HEK293T (cell line): Measurements from ENCODE around the gene FMR1.

Experiments
- BHLHE40 ChIP-seq: fragments of 450-650 bp; IDR thresholded peaks from 2 replicates; pipeline ENCODE4 v1.6.1; 2016; ENCODE audit warnings: mild to moderate bottlenecking, moderate library complexity, borderline replicate concordance
- CTBP1 ChIP-seq: fragments of 450-650 bp; IDR thresholded peaks from 2 replicates; pipeline ENCODE4 v1.6.1; 2016; ENCODE audit warnings: borderline replicate concordance
- FOXK2 ChIP-seq: fragments of 450-650 bp; IDR thresholded peaks from 2 replicates; pipeline ENCODE4 v1.6.1; 2016; ENCODE audit warnings: mild to moderate bottlenecking
- FOXM1 ChIP-seq: fragments of 450-650 bp; IDR thresholded peaks from 2 replicates; pipeline ENCODE4 v1.6.1; 2017; ENCODE audit warnings: mild to moderate bottlenecking, borderline replicate concordance
- HDGF ChIP-seq: fragments of 450-650 bp; IDR thresholded peaks from 2 replicates; pipeline ENCODE4 v1.6.1; 2017; ENCODE audit warnings: antibody characterized with exemption, borderline replicate concordance
- NFRKB ChIP-seq: fragments of 450-650 bp; IDR thresholded peaks from 2 replicates; pipeline ENCODE4 v1.6.1; 2016; ENCODE audit warnings: mild to moderate bottlenecking, moderate library complexity
- SP1 ChIP-seq: fragments of 450-650 bp; IDR thresholded peaks from 2 replicates; pipeline ENCODE4 v1.6.1; 2017
- TARDBP ChIP-seq: fragments of 450-650 bp; IDR thresholded peaks from 2 replicates; pipeline ENCODE4 v1.6.1; 2016

GRCh38 chrX:147893741-147894140 is 18.0 kb upstream of the FMR1 start:
- TF ChIP-seq TARDBP = no peak
- TF ChIP-seq NFRKB = no peak
- TF ChIP-seq SP1 = no peak
- no peak for TF ChIP-seq CTBP1
- no peak for TF ChIP-seq BHLHE40
- TF ChIP-seq FOXK2 = no peak
- no peak for TF ChIP-seq HDGF
- no peak for TF ChIP-seq FOXM1
